T-helper 17 cell (primary cell): Measurements from ENCODE around the gene DHFR. TPM values are rescaled to one million over a fixed set of nuclear protein-coding genes. Genes with fewer than 3 reads are reported as not detected.
"Not testable (repeated sequence)": the region's sequence is repeated elsewhere in the genome, so short reads cannot be mapped to it uniquely, and the experiment has no call there.

Experiments used
- ATAC-seq: fragments of 150-1000 bp; cut with Tn5 transposase; 2 replicates; pipeline ENCODE4 v1.10.0; 2021; ENCODE audit warnings: mild to moderate bottlenecking, moderate library complexity
- DNase-seq, 3 donors: peaks; one replicate each; pipeline versions ENCODE4 v3.0.0 to v3.0.0-alpha.2; 2020 to 2021
- H3K9me3 ChIP-seq: one replicate; pipeline ENCODE4 v1.7.0; 2013; ENCODE audit warnings: low read length, mild to moderate bottlenecking; ENCODE audit not compliant: control insufficient read depth, poor library complexity, severe bottlenecking
- H3K27ac Mint-ChIP-seq: one replicate; pipeline ENCODE4 v1.8.0; 2022; ENCODE audit warnings: mild to moderate bottlenecking, moderate library complexity, mixed read lengths
- H3K27me3 Mint-ChIP-seq: one replicate; pipeline ENCODE4 v1.8.0; 2022; ENCODE audit warnings: mixed read lengths
- H3K36me3 Mint-ChIP-seq: one replicate; pipeline ENCODE4 v1.8.0; 2022; ENCODE audit warnings: low read depth, mixed read lengths
- H3K4me1 Mint-ChIP-seq: one replicate; pipeline ENCODE4 v1.8.0; 2022; ENCODE audit warnings: mild to moderate bottlenecking, mixed read lengths
- H3K4me3 Mint-ChIP-seq: one replicate; pipeline ENCODE4 v1.8.0; 2022; ENCODE audit warnings: mild to moderate bottlenecking, moderate library complexity, mixed read lengths
- total RNA-seq, 4 donors: library from RNA in 2 of 4; stranded (reverse) in 2 of 4; gene quantifications; one replicate each; pipeline ENCODE4 v1.2.3 and lab custom pipeline; 2022 to 2026

Gene DHFR
- total RNA-seq, 2 donors from 2014 or later, result 5.7 to 8.3 TPM

DNA sequence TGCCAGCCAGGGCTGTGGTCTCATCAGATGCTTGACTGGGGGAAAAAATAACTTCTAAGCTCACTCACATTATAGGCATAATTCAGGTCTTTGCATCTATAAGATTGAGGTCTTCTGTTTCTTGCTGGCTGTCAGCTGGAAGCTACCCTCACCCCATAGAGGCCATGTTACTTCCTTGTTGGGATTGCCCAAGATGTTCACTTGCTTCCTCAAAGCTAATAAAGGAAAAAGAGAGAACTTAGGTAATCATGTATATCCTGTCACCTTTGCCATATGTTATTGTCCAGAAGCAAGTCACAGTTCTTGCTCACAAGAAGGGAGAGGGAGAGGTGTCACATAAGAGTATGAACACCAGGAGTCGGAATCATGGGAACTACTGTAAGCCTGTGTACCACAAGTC lies 46.1 kb downstream of the DHFR start:
- no peaks in the 10 kb centered on the region for H3K9me3 ChIP-seq
- Mint-ChIP-seq H3K4me1 (no peaks in the 10 kb centered on the region), H3K27me3 (no peaks in the 10 kb centered on the region), H3K4me3 (no peak overlapping the region), H3K27ac (no peak overlapping the region), H3K36me3 (peaks cover 4% of the 10 kb centered on the region)
- ATAC-seq, result no peak
- no peak for DNase-seq

DNA sequence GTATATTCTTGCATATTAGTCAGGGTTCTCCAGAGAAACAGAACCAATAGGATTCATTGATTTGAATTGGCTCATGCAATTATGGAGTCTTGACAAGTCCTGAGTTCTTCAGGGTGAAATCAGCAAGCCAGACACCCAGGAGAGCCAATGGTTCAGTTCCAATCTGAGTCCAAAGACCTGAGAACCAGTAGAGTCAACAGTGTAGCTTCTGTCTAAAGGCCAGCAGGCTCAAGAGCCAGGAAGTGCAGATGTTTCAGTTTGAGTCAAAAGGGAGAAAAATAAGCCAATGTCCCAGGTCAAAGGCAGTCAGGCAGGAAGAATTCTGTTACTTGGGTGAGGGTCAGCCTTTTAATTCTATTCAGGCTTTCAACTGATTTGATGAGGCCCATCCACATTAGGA lies 47.0 kb downstream of the DHFR start:
- Mint-ChIP-seq H3K36me3 (peaks cover 4% of the 10 kb centered on the region), H3K4me1 (no peaks in the 10 kb centered on the region), H3K4me3 (no peak overlapping the region), H3K27ac (no peak overlapping the region), H3K27me3 (no peaks in the 10 kb centered on the region)
- H3K9me3 ChIP-seq, result no peaks in the 10 kb centered on the region
- ATAC-seq (no peak), DNase-seq (no peak)

DNA sequence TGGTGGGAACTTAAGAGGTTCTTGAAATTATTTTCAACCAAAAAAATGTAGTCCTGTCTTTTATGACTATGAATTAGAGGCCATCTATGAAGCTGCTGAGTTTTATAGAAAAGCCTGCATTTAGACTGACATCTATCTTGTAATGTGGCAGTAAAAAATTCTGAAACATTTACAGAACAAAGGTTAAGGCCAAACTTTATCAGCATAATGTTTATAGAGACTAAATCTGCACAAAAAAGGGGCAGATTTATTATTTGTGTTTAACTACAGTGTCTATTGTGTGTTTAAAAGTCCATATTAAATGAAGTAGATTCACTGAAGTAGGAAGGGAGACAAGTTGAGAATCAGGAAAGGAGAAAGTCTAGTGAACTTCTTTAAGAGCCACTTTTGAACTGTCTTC lies 47.4 kb downstream of the DHFR start:
- no peak overlapping the region for H3K4me3 Mint-ChIP-seq
- H3K9me3 ChIP-seq, result no peaks in the 10 kb centered on the region
- no peaks in the 10 kb centered on the region for H3K4me1 Mint-ChIP-seq
- H3K27me3 Mint-ChIP-seq, result no peaks in the 10 kb centered on the region
- no peak for DNase-seq
- H3K27ac Mint-ChIP-seq, result no peak overlapping the region
- no peak for ATAC-seq
- peaks cover 4% of the 10 kb centered on the region for H3K36me3 Mint-ChIP-seq

DNA sequence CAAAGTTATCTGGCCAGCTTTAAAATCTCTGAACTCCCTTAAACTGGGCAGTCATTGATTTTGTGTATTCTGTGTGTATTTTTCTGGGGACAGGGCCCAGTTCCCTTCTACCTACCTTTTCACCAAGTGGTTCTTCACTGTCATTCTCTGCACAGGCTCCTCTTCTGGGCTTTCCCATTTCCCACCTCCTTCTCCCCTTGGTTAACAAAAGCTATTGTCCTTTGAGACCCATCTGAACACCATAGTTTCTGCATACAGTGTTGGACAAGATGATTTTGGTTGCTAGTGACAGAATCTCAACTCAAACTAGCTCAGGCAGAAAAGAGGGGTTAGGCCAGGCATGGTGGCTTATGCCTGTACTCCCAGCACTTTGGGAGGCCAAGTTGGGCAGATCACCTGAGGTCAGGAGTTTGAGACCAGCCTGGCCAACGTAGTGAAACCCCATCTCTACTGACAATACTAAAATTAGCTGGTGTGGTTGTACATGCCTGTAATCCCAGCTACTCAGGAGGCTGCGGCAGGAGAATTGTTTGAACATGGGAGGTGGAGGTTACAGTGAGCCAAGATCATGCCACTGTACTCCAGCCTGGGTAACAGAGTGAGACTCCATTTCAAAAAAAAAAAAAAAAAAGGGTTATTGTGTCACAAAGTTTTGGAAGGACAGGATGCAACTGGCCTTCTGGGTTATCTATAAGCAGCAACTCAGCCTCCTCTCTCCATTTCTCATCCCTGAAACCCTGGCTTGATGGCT lies 53.7 kb downstream of the DHFR start:
- Mint-ChIP-seq H3K4me3 (no peak overlapping the region), H3K27me3 (peaks cover 4% of the 10 kb centered on the region), H3K27ac (no peak overlapping the region), H3K36me3 (no peaks in the 10 kb centered on the region), H3K4me1 (no peaks in the 10 kb centered on the region)
- ATAC-seq (no peak), DNase-seq (no peak)
- no peaks in the 10 kb centered on the region for H3K9me3 ChIP-seq

DNA sequence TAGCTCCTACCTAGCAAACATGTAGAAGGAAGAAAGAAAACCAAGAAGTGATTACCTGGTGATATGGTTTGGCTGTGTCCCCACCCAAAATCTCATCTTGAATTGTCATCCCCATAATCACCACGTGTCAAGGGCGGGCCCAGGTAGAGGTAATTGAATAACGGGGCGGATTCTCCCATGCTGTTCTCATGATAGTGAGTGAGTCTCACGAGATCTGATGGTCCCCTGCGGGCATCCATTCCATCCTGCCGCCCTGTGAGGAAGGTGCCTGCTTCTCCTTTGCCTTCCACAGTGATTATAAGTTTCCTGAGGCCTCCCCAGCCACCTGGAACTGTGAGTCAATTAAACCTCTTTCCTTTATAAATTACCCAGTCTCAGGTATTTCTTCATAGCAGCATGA lies 57.3 kb downstream of the DHFR start:
- H3K4me1 Mint-ChIP-seq, result no peaks in the 10 kb centered on the region
- H3K36me3 Mint-ChIP-seq, result no peaks in the 10 kb centered on the region
- no peaks in the 10 kb centered on the region for H3K9me3 ChIP-seq
- no peak overlapping the region for H3K27ac Mint-ChIP-seq
- H3K27me3 Mint-ChIP-seq, result peaks cover 7% of the 10 kb centered on the region
- ATAC-seq (no peak), DNase-seq (no peak)
- H3K4me3 Mint-ChIP-seq, result no peak overlapping the region

DNA sequence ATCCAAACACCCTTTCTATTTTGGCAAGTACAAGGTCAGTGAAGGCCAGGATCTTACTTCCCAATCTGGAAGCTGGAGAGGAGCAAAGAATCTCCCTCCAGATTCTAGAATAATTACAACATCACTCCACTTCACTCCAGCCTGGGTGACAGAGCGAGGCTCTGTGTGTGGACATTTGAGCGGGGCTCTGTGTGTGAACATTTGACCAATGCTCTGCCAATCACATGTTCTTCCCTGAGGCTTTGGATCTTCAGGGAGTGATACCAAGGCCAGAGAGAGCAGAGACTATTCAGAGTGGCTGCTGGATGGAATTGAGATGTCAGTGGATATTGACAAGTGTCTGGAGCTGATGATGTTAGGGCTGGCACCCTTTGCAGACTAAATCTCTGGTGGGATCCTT lies 60.0 kb downstream of the DHFR start:
- Mint-ChIP-seq H3K36me3 (no peaks in the 10 kb centered on the region), H3K27ac (no peak overlapping the region), H3K27me3 (peaks cover 19% of the 10 kb centered on the region), H3K4me1 (no peaks in the 10 kb centered on the region), H3K4me3 (no peak overlapping the region)
- no peaks in the 10 kb centered on the region for H3K9me3 ChIP-seq
- ATAC-seq (no peak), DNase-seq (no peak)

DNA sequence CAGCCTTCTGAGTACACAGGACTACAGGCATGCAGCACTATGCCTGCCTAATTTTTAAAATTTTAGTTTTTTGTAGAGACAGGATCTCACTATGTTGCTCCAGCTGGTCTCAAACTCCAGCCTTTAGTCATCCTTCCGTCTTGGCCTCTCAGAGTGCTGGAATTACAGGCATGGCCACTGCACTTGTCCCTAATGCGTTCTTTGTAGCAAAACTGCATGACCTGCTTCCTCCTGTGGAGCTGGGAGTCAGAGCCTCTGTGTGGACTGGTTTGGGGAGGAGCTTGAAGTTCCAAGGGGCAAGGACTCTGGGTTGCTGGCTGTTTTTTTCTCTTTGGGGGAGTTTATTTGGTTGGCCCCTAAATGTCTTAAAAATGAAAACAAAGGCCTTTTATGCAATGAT lies 62.0 kb downstream of the DHFR start:
- H3K27ac Mint-ChIP-seq, result peak overlapping the region; percentile 41
- H3K4me1 Mint-ChIP-seq, result no peaks in the 10 kb centered on the region
- H3K36me3 Mint-ChIP-seq, result no peaks in the 10 kb centered on the region
- DNase-seq, result no peak
- H3K9me3 ChIP-seq, result no peaks in the 10 kb centered on the region
- no peak overlapping the region for H3K4me3 Mint-ChIP-seq
- H3K27me3 Mint-ChIP-seq, result peaks cover 25% of the 10 kb centered on the region
- no peak for ATAC-seq

DNA sequence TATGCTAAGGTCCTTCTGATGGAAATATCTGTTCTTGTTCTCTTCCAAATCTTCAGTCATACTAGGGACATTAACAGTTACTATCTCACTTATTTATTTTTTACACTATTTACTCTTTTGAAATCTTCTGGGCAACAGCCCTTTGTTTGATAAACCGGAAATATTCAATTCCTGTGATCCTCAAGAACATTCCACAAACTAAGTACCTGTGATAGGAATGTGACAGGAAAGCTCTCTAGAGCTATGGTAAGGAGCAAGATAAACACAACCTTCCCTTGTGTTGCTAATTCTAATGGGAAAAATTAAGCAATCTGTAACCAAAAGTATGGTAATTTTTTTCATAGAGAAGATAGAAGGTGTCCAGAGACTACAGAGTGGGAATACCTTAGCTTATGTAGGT lies 62.7 kb downstream of the DHFR start:
- peak overlapping the region; percentile 41 for H3K27ac Mint-ChIP-seq
- no peaks in the 10 kb centered on the region for H3K36me3 Mint-ChIP-seq
- no peaks in the 10 kb centered on the region for H3K9me3 ChIP-seq
- H3K4me3 Mint-ChIP-seq, result no peak overlapping the region
- no peaks in the 10 kb centered on the region for H3K4me1 Mint-ChIP-seq
- H3K27me3 Mint-ChIP-seq, result peaks cover 30% of the 10 kb centered on the region
- ATAC-seq (no peak), DNase-seq (no peak)

DNA sequence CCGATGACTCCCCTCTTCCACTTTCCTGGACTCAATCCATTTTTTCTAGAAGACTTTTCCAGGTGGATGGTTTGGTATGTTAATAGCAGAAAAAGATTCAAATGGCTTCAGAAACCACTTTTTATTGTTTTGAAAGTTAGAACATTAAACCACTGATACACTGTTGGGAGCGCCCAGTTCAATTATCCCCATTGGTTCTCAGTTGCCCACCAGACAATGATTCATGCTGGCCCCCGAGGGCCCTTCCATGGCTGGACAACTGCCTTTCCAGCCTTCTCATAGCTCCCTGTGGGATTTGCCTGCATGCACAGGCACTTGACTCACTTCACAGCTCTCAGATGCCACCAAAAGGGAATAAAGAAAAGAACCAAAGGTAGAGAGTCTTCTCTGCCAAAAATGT lies 63.4 kb downstream of the DHFR start:
- H3K4me1 Mint-ChIP-seq, result no peaks in the 10 kb centered on the region
- no peaks in the 10 kb centered on the region for H3K9me3 ChIP-seq
- no peaks in the 10 kb centered on the region for H3K36me3 Mint-ChIP-seq
- ATAC-seq (no peak), DNase-seq (no peak)
- no peak overlapping the region for H3K4me3 Mint-ChIP-seq
- H3K27me3 Mint-ChIP-seq, result peaks cover 31% of the 10 kb centered on the region
- H3K27ac Mint-ChIP-seq, result no peak overlapping the region

DNA sequence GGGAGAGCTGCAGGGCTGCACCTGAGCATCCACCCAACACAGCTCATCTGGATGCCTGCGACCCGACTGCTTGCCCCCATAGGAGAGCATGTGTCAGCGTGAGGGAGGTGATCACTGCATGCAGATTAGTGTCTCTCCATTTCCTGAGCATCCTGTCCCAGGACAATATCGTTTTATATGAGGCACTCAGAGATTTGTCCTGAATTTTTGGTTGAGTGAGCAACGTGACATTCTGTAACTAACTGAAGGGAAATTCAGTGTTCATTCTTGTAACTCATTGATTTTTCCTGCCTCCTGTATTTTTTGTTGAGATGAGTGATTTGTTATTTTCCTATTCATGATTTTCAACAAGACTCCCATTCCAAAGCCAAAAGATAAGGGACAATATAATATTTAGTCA lies 64.0 kb downstream of the DHFR start:
- no peak for ATAC-seq
- Mint-ChIP-seq H3K27ac (no peak overlapping the region), H3K4me1 (no peaks in the 10 kb centered on the region), H3K4me3 (no peak overlapping the region), H3K36me3 (no peaks in the 10 kb centered on the region), H3K27me3 (peaks cover 30% of the 10 kb centered on the region)
- DNase-seq, result no peak
- no peaks in the 10 kb centered on the region for H3K9me3 ChIP-seq

DNA sequence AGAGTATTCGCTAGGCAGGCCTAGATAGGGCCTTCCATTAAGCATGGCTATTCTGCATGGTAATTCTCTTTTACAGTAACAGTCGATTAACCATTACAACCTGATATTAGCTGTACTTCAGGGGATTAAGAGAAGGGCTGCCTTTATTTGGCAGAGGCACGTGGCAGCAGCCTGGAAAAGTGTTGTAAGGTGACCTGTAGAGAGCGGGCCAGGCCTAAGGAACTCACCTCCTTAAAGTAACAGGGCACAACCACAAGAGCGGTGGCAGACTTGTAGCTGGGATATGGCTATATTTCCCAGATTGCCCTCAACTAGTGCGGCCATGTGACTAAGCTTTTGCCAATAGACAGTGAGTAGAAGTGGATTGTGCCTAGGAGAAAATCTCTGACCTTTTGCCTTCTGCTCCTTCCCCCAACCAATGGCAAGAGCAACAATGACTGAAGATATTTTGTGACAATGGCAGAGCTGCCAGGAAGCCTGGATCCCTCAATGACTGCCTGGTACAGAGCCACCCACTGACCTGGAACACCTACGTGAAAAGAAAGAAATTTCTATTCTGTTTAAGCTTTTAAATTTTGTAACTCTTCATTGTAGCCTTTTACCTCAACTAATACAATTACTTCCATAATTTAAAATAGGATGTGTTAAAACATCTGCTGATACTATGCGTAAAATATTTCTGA lies 65.8 kb downstream of the DHFR start:
- peaks cover 39% of the 10 kb centered on the region for H3K27me3 Mint-ChIP-seq
- H3K27ac Mint-ChIP-seq, result no peak overlapping the region
- H3K4me1 Mint-ChIP-seq, result no peaks in the 10 kb centered on the region
- no peak for ATAC-seq
- no peak overlapping the region for H3K4me3 Mint-ChIP-seq
- no peak for DNase-seq
- H3K36me3 Mint-ChIP-seq, result no peaks in the 10 kb centered on the region
- no peaks in the 10 kb centered on the region for H3K9me3 ChIP-seq

DNA sequence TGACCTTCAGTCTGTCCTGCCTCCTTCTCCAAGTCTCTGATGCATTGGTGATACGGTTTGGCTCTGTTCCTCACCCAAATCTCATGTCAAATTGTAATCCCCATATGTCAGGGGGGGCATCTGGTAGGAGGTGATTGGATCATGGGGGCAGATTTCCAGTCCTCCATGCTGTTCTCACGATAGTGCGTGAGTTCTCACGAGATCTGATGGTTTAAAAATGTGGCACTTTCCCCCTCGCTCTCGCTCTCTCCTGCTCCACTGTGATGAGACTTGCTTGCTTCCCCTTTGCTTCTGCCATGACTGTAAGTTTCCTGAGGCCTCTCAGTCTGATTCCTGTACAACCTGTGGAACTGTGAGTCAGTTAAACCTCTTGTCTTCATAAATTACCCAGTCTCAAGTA lies 70.0 kb downstream of the DHFR start:
- no peaks in the 10 kb centered on the region for H3K9me3 ChIP-seq
- ATAC-seq (no peak), DNase-seq (no peak)
- Mint-ChIP-seq H3K36me3 (no peaks in the 10 kb centered on the region), H3K4me3 (no peak overlapping the region), H3K27ac (no peak overlapping the region), H3K27me3 (peaks cover 32% of the 10 kb centered on the region), H3K4me1 (no peaks in the 10 kb centered on the region)

DNA sequence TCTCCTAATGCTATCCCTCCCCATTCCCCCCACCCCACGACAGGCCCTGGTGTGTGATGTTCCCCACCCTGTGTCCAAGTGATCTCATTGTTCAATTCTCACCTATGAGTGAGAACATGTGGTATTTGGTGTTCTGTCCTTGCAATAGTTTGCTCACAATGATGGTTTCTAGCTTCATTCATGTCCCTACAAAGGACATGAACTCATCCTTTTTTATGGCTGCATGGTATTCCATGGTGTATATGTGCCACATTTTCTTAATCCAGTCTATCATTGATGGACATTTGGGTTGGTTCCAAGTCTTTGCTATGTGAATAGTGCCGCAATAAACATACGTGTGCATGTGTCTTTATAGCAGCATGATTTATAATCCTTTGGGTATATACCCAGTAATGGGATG lies 74.5 kb downstream of the DHFR start:
- H3K27ac Mint-ChIP-seq, H3K9me3 ChIP-seq, ATAC-seq, H3K36me3 Mint-ChIP-seq, H3K4me3 Mint-ChIP-seq, DNase-seq, H3K4me1 Mint-ChIP-seq: not testable (repeated sequence)
- H3K27me3 Mint-ChIP-seq, result peaks cover 24% of the 10 kb centered on the region

DNA sequence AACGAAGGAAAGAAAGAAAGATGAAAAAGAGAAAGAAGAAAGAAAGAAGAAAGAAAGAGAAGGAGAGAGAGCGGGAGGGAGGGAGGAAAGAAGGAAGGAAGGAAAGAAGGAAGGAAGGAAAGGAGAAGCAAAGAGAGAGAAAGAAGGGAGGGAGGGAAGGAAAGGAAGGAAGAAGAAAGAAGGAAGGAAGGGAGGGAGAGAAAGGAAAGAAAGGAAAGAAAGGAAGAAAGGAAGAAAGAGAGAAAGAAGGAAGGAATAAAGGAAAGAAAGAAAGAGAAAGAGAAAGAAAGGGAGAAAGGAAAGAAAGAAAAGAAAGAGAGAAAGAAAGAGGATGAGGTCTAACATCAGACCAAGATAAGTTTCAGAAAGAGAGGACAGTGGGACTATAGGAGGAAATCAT lies 75.7 kb downstream of the DHFR start:
- peaks cover 2% of the 10 kb centered on the region for H3K4me1 Mint-ChIP-seq
- H3K4me3 Mint-ChIP-seq, result no peak overlapping the region
- H3K27ac Mint-ChIP-seq, result no peak overlapping the region
- DNase-seq, result no peak
- peaks cover 26% of the 10 kb centered on the region for H3K27me3 Mint-ChIP-seq
- H3K36me3 Mint-ChIP-seq, result no peaks in the 10 kb centered on the region
- H3K9me3 ChIP-seq, result no peaks in the 10 kb centered on the region
- ATAC-seq, result no peak
